Neural cell (in vitro differentiated cells): ENCODE results near the gene KRT78. TPM values are rescaled to one million over a fixed set of nuclear protein-coding genes. Genes with fewer than 3 reads are reported as not detected.

Source experiments
- H2AFZ ChIP-seq: fragments of 200-600, 300-800 bp; sonication (generic), shearing (Covaris generic); 2 replicates; pipeline ENCODE4 v1.6.0; 2014; ENCODE audit warnings: low read depth, mild to moderate bottlenecking, antibody characterized with exemption, low read length, moderate library complexity
- H3F3A ChIP-seq: fragments of 200-600 bp; shearing (Covaris generic); 2 replicates; pipeline ENCODE4 v1.6.1; 2016; ENCODE audit warnings: mild to moderate bottlenecking, moderate library complexity, mixed read lengths, antibody characterized with exemption, low read length; ENCODE audit not compliant: insufficient read depth, poor library complexity, severe bottlenecking
- H3K27ac ChIP-seq: fragments of 200-600, 300-800 bp; sonication (generic), shearing (Covaris generic); 2 replicates; pipeline ENCODE4 v1.5.1; 2014; ENCODE audit warnings: mild to moderate bottlenecking, low read length, moderate library complexity
- H3K27me3 ChIP-seq: fragments of 300-800, 200-600 bp; sonication (generic), shearing (Covaris generic); 2 replicates; pipeline ENCODE4 v1.6.0; 2014; ENCODE audit warnings: mild to moderate bottlenecking, low read depth, low read length, moderate library complexity; ENCODE audit not compliant: insufficient read depth
- H3K36me3 ChIP-seq: fragments of 300-800, 200-600 bp; sonication (generic), shearing (Covaris generic); 2 replicates; pipeline ENCODE4 v1.5.1; 2014; ENCODE audit warnings: mild to moderate bottlenecking, antibody characterized with exemption, low read length, moderate library complexity; ENCODE audit not compliant: insufficient read depth
- H3K4me2 ChIP-seq: fragments of 300-800, 200-600 bp; sonication (generic), shearing (Covaris generic); 2 replicates; pipeline ENCODE4 v1.6.0; 2014; ENCODE audit warnings: mild to moderate bottlenecking, low read length
- H3K4me3 ChIP-seq: fragments of 300-800, 200-600 bp; sonication (generic), shearing (Covaris generic); 2 replicates; pipeline ENCODE4 v1.5.1; 2014; ENCODE audit warnings: mild to moderate bottlenecking, low read length, moderate library complexity
- H3K79me2 ChIP-seq: fragments of 200-600 bp; shearing (Covaris generic); replicated peaks from 2 replicates; pipeline ENCODE4 v1.6.0; 2014; ENCODE audit warnings: mild to moderate bottlenecking, low read length, moderate library complexity; ENCODE audit not compliant: insufficient read depth
- H3K9ac ChIP-seq: fragments of 300-800, 200-600 bp; sonication (generic), shearing (Covaris generic); 2 replicates; pipeline ENCODE4 v1.6.1; 2016; ENCODE audit warnings: mild to moderate bottlenecking, low read length, mixed read lengths
- H3K9me2 ChIP-seq: fragments of 200-600 bp; shearing (Covaris generic); 2 replicates; pipeline ENCODE4 v1.6.1; 2016; ENCODE audit warnings: mild to moderate bottlenecking, low read length, mixed read lengths; ENCODE audit not compliant: insufficient read depth
- H3K9me3 ChIP-seq: fragments of 200-600, 300-800 bp; sonication (generic), shearing (Covaris generic); 2 replicates; pipeline ENCODE4 v1.6.1; 2016; ENCODE audit warnings: mild to moderate bottlenecking, mixed run types, low read length, moderate library complexity, mixed read lengths
- H4K20me1 ChIP-seq: fragments of 200-600 bp; shearing (Covaris generic); 2 replicates; pipeline ENCODE4 v1.6.1; 2016; ENCODE audit warnings: mild to moderate bottlenecking, mixed run types; ENCODE audit not compliant: insufficient read depth
- CTCF ChIP-seq: fragments of 450-650 bp; IDR thresholded peaks from 2 replicates; pipeline ENCODE4 v1.5.1; 2014; ENCODE audit warnings: antibody characterized with exemption, mild to moderate bottlenecking, moderate library complexity; ENCODE audit not compliant: poor library complexity, severe bottlenecking
- EP300 ChIP-seq: fragments of 450-650 bp; conservative IDR thresholded peaks from 2 replicates; pipeline ENCODE4 v1.6.1; 2014; ENCODE audit warnings: antibody characterized with exemption, mild to moderate bottlenecking, moderate library complexity; ENCODE audit not compliant: poor library complexity, severe bottlenecking
- EZH2 ChIP-seq: fragments of 200-600, 300-800 bp; shearing (Covaris generic), sonication (generic); IDR thresholded peaks from 2 replicates; pipeline ENCODE4 v1.6.1; 2014; ENCODE audit warnings: antibody characterized with exemption, low read length, borderline replicate concordance, mild to moderate bottlenecking; ENCODE audit not compliant: insufficient read depth, poor library complexity, severe bottlenecking
- MXI1 ChIP-seq: fragments of 450-650 bp; conservative IDR thresholded peaks from 2 replicates; pipeline ENCODE4 v1.6.1; 2014; ENCODE audit warnings: antibody characterized with exemption, mild to moderate bottlenecking; ENCODE audit not compliant: poor library complexity, severe bottlenecking
- POLR2AphosphoS5 ChIP-seq: IDR thresholded peaks from 2 replicates; pipeline ENCODE4 v1.6.1; 2012
- RAD21 ChIP-seq: fragments of 450-650 bp; conservative IDR thresholded peaks from 2 replicates; pipeline ENCODE4 v1.6.1; 2014; ENCODE audit warnings: antibody characterized with exemption, mild to moderate bottlenecking, moderate library complexity
- REST ChIP-seq: IDR thresholded peaks from 2 replicates; pipeline ENCODE4 v1.6.1; 2012; ENCODE audit warnings: borderline replicate concordance
- SMC3 ChIP-seq: fragments of 450-650 bp; conservative IDR thresholded peaks from 2 replicates; pipeline ENCODE4 v1.6.1; 2014; ENCODE audit warnings: antibody characterized with exemption, mild to moderate bottlenecking, moderate library complexity; ENCODE audit not compliant: poor library complexity
- TAF1 ChIP-seq: IDR thresholded peaks from 2 replicates; pipeline ENCODE4 v1.6.1; 2012; ENCODE audit warnings: low read depth
- polyA plus RNA-seq: library from polyadenylated mRNA; depleted of rRNA; stranded (reverse); fragments of >200 nt; gene quantifications from 2 replicates; pipeline ENCODE4 v1.2.3, GENCODE V29; 2014

KRT78 gene
- polyA plus RNA-seq, 1 donor from 2014 or later: not detected

GRCh38 chr12:52819731-52820510, 28.9 kb downstream of the KRT78 start:
- no peak overlapping the region for H3K27ac ChIP-seq
- H4K20me1 ChIP-seq: no peaks in the 10 kb centered on the region
- H2AFZ ChIP-seq: no peak overlapping the region

GRCh38 chr12:52818887-52819420, 29.8 kb downstream of the KRT78 start:
- Histone ChIP-seq H3K36me3 (no peaks in the 10 kb centered on the region), H3K4me2 (no peak overlapping the region), H3K4me3 (no peak overlapping the region), H3K9me2 (no peaks in the 10 kb centered on the region), H4K20me1 (no peaks in the 10 kb centered on the region), H3K9ac (no peak overlapping the region), H3K27ac (no peak overlapping the region), H3K9me3 (no peaks in the 10 kb centered on the region), H3K79me2 (no peaks in the 10 kb centered on the region), H2AFZ (no peak overlapping the region), H3K27me3 (no peaks in the 10 kb centered on the region), H3F3A (no peaks in the 10 kb centered on the region)
- TF ChIP-seq EZH2 (no peak), EP300 (no peak), TAF1 (no peak), POLR2AphosphoS5 (no peak), REST (no peak), RAD21 (no peak), SMC3 (no peak), CTCF (no peak), MXI1 (no peak)

More at GRCh38 chr12:52819731-52820510, 28.9 kb downstream of the KRT78 start:
- TF ChIP-seq EZH2 (no peak), POLR2AphosphoS5 (no peak), EP300 (no peak), CTCF (no peak), SMC3 (no peak), RAD21 (no peak), MXI1 (no peak)
- Histone ChIP-seq H3K9ac (no peak overlapping the region), H3K4me2 (no peak overlapping the region), H3K79me2 (no peaks in the 10 kb centered on the region), H3K27me3 (no peaks in the 10 kb centered on the region), H3F3A (no peaks in the 10 kb centered on the region), H3K36me3 (no peaks in the 10 kb centered on the region), H3K9me3 (no peaks in the 10 kb centered on the region), H3K4me3 (no peak overlapping the region), H3K9me2 (no peaks in the 10 kb centered on the region)
